ENCODE data around the gene CFAP221.

Gene CFAP221

DNA sequence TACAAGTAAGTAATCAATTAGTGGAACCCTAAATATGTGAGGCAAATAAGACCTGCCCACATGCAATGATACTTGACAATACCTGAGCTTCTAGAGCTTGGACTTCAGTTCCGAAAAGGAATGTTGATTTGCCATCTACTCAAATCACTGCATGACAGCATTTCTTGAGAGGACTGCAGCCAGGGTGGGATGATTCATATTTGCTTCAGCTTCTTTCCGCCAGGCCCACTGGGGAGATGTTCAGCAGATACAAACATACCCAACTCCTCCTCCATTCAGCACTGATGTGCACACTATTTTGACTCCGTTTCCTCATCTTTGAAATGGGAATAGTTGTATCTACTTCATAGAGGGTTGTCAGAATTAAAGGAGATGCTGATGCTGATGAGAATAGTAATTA lies 106.0 kb downstream of the CFAP221 start:
- no peaks in the 10 kb centered on the region for H3K36me3 ChIP-seq (ENCODE audit: control insufficient read depth, insufficient read depth, low read length)
- H3K9ac ChIP-seq (ENCODE audit: low read depth, low read length), result no peak overlapping the region
- no peaks in the 10 kb centered on the region for H3K27me3 ChIP-seq (ENCODE audit: control insufficient read depth, insufficient read depth, low read length)
- no peaks in the 10 kb centered on the region for H3K9me3 ChIP-seq (ENCODE audit: control insufficient read depth, insufficient read depth, low read length)
- no peaks in the 10 kb centered on the region for H3K4me1 ChIP-seq (ENCODE audit: control insufficient read depth, insufficient read depth, low read length)
- no peak overlapping the region for H3K4me3 ChIP-seq (ENCODE audit: low read depth, low read length)

DNA sequence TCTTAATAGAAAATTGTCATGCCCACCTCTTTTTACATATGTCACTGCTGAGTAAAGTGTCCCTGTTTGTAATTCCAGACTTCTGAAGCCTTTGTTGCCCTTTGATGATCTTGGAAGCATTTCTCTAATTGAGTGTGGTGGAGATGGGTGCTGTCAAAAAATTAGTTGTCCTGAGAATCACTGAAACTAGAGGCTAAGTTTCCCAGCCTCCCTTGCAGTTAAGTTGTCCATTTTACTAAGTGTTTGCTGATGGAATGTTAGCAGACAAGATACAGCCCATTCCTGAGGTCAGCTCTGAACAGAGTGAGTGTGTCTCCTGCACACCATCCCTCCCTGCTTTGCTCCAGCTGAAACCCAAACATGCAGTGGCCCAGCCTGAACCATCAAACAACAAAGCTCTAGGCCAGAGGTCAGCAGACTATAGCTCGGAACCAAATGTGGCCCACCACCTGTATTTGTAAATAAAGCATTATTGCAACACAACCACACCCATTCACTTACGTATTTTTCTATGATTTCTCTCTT lies 106.7 kb downstream of the CFAP221 start:
- Histone ChIP-seq H3K36me3 (ENCODE audit: control insufficient read depth, insufficient read depth, low read length) (no peaks in the 10 kb centered on the region), H3K9ac (ENCODE audit: low read depth, low read length) (no peak overlapping the region), H3K27me3 (ENCODE audit: control insufficient read depth, insufficient read depth, low read length) (no peaks in the 10 kb centered on the region), H3K4me1 (ENCODE audit: control insufficient read depth, insufficient read depth, low read length) (no peaks in the 10 kb centered on the region), H3K4me3 (ENCODE audit: low read depth, low read length) (no peak overlapping the region), H3K9me3 (ENCODE audit: control insufficient read depth, insufficient read depth, low read length) (no peaks in the 10 kb centered on the region)

DNA sequence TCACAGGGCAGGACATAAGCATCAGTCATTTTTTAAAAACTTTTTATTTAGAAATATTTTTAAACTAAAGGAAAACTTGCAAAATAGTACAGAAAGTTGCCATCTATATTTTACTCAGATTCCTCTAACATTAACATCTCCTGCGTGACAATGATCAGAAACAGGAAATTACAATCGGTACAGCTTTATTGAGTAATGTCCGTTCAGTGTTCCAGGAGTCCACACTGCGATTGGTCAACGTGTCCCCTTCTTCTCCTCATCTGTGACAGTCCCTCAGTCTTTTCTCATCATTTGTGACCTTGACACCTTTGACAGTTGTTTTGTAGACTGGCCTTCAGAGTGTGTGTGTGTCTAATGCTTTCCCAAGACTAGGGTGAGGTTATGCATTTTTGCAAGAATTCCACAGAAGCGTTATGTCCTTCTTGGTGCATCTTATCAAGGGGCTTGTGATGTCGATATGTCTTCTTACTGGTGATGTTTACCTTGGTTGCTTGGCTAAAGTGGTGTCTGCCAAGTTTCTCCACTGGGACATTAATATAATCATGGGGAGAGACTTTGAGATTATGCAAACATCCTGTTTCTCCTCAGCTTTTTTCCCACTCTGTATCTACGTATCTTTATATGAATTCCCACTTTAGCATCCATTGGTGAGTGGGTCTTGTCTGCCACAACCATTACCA lies 113.4 kb downstream of the CFAP221 start:
- Histone ChIP-seq H3K9ac (ENCODE audit: low read depth, low read length) (no peak overlapping the region), H3K9me3 (ENCODE audit: control insufficient read depth, insufficient read depth, low read length) (no peaks in the 10 kb centered on the region), H3K4me3 (ENCODE audit: low read depth, low read length) (no peak overlapping the region), H3K27me3 (ENCODE audit: control insufficient read depth, insufficient read depth, low read length) (no peaks in the 10 kb centered on the region), H3K36me3 (ENCODE audit: control insufficient read depth, insufficient read depth, low read length) (no peaks in the 10 kb centered on the region), H3K4me1 (ENCODE audit: control insufficient read depth, insufficient read depth, low read length) (no peaks in the 10 kb centered on the region)

DNA sequence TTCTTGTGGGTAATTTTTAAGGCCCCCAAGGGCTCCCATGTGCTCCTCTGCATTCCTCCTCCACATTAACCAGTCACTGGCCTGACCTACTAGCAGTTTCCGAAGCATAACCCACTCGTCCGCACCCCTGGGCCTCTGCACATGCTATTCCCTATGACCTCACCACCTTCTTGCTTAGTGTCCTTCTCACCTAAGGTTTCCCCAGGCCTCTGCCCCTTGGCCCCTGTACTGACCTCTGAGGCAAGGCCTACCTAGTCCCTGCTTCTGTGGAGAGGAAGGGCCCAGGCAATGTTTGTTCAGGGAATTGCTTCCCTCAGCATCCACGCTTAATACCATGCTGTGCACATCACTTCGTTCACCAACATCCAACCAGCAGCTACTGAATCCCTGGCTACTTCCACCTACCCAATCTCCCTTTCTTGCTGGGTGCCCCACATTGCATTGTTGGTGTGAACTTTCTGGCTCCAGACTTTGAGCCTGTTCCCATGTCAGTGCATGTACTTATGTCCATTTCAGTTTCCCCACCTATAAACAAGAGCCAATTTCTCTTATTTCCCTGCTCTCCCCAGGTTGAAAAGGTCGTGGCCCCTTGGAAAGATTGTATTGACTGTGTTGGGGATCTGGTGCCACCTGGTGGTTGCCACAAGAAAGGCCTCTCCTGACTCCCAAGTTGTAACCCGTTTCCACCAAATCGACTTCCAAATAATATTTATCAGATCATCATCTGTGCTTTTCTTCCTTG lies 115.5 kb downstream of the CFAP221 start:
- no peak overlapping the region for H3K9ac ChIP-seq (ENCODE audit: low read depth, low read length)
- H3K9me3 ChIP-seq (ENCODE audit: control insufficient read depth, insufficient read depth, low read length), result no peaks in the 10 kb centered on the region
- H3K27me3 ChIP-seq (ENCODE audit: control insufficient read depth, insufficient read depth, low read length), result no peaks in the 10 kb centered on the region
- no peaks in the 10 kb centered on the region for H3K36me3 ChIP-seq (ENCODE audit: control insufficient read depth, insufficient read depth, low read length)
- no peaks in the 10 kb centered on the region for H3K4me1 ChIP-seq (ENCODE audit: control insufficient read depth, insufficient read depth, low read length)
- H3K4me3 ChIP-seq (ENCODE audit: low read depth, low read length), result no peak overlapping the region

DNA sequence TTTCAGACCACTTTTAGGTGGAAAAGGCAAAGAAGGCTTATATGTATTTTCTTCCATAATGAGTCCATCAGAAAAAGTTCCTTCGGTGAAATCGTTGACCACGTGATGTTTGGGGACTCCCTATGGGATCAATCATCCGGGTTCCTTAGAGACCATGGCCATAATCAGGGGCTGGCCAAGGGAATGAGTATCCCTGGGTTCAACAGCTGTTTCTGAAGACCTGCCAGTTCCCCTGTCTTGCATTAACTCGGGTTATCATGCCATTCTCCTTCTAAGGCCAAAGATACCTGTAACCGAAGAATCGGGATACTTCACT lies 116.1 kb downstream of the CFAP221 start:
- Histone ChIP-seq H3K27me3 (ENCODE audit: control insufficient read depth, insufficient read depth, low read length) (no peaks in the 10 kb centered on the region), H3K9ac (ENCODE audit: low read depth, low read length) (no peak overlapping the region), H3K9me3 (ENCODE audit: control insufficient read depth, insufficient read depth, low read length) (no peaks in the 10 kb centered on the region), H3K36me3 (ENCODE audit: control insufficient read depth, insufficient read depth, low read length) (no peaks in the 10 kb centered on the region), H3K4me1 (ENCODE audit: control insufficient read depth, insufficient read depth, low read length) (no peaks in the 10 kb centered on the region), H3K4me3 (ENCODE audit: low read depth, low read length) (no peak overlapping the region)

DNA sequence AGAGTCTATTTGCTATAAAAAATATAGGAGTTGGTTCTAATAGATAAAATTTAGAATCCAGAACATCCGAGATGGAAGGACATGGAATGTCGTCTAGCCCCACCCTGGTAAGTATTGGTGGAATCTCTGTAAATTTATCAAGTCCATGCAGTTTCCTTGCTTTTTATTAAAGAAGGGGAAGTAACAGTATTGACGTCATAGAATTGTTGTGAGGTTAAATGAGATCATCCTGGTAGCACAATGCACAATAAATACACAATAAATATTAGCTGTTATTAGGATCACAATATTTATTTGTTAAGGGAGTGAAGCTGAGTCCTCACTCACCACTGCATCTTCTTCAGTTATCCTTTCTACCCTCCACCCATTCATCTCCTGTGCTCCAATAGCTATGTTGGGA lies 118.0 kb downstream of the CFAP221 start:
- Histone ChIP-seq H3K36me3 (ENCODE audit: control insufficient read depth, insufficient read depth, low read length) (no peaks in the 10 kb centered on the region), H3K4me1 (ENCODE audit: control insufficient read depth, insufficient read depth, low read length) (no peaks in the 10 kb centered on the region), H3K4me3 (ENCODE audit: low read depth, low read length) (no peak overlapping the region), H3K9me3 (ENCODE audit: control insufficient read depth, insufficient read depth, low read length) (no peaks in the 10 kb centered on the region), H3K27me3 (ENCODE audit: control insufficient read depth, insufficient read depth, low read length) (no peaks in the 10 kb centered on the region), H3K9ac (ENCODE audit: low read depth, low read length) (no peak overlapping the region)

DNA sequence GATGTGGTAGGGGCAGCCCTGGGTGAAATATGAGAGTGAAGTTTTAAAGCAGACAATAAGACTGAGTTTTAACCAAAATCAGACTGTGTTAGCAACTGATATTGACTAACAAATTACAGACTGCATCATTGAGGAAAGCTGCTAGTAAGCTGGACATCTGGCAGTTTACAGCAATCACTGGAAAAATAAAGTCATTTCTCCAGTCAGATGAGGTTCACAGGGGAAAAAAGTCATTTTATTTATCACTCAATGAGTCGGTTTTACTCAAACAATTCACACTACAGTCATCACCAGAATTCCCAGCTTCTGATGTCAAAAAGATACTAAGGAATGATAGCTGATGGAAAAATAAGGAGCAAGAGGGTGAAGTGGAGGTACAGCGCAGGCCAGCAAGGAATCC lies 124.3 kb downstream of the CFAP221 start:
- Histone ChIP-seq H3K4me3 (ENCODE audit: low read depth, low read length) (no peak overlapping the region), H3K9ac (ENCODE audit: low read depth, low read length) (no peak overlapping the region)

DNA sequence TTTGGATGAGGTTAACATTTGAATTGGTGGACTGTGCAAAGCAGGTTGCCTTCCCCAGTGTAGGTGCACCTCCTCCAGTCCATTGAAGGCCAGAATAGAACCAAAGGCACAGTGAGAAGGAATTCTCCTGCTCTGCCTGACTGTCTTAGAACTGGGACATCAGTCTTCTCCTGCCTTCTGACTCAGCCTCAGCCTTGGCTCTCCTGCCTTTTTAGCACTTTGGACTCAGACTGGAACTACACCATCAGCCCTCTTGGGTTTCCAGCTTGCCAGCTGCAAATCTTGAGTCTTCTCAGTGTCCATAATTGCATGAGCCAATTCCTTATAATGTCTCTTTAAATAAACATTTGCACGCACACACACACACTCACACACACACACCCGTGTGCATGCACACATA lies 126.8 kb downstream of the CFAP221 start:
- H3K9me3 ChIP-seq (ENCODE audit: control insufficient read depth, insufficient read depth, low read length), result no peaks in the 10 kb centered on the region
- H3K27me3 ChIP-seq (ENCODE audit: control insufficient read depth, insufficient read depth, low read length), result no peaks in the 10 kb centered on the region
- H3K4me1 ChIP-seq (ENCODE audit: control insufficient read depth, insufficient read depth, low read length), result peaks cover 14% of the 10 kb centered on the region
- H3K9ac ChIP-seq (ENCODE audit: low read depth, low read length), result no peak overlapping the region
- H3K36me3 ChIP-seq (ENCODE audit: control insufficient read depth, insufficient read depth, low read length), result no peaks in the 10 kb centered on the region
- H3K4me3 ChIP-seq (ENCODE audit: low read depth, low read length), result no peak overlapping the region

More for the DNA sequence above, 124.3 kb downstream of the CFAP221 start:
- Histone ChIP-seq H3K9me3 (ENCODE audit: control insufficient read depth, insufficient read depth, low read length) (no peaks in the 10 kb centered on the region), H3K27me3 (ENCODE audit: control insufficient read depth, insufficient read depth, low read length) (no peaks in the 10 kb centered on the region), H3K36me3 (ENCODE audit: control insufficient read depth, insufficient read depth, low read length) (no peaks in the 10 kb centered on the region), H3K4me1 (ENCODE audit: control insufficient read depth, insufficient read depth, low read length) (peaks cover 14% of the 10 kb centered on the region)

DNA sequence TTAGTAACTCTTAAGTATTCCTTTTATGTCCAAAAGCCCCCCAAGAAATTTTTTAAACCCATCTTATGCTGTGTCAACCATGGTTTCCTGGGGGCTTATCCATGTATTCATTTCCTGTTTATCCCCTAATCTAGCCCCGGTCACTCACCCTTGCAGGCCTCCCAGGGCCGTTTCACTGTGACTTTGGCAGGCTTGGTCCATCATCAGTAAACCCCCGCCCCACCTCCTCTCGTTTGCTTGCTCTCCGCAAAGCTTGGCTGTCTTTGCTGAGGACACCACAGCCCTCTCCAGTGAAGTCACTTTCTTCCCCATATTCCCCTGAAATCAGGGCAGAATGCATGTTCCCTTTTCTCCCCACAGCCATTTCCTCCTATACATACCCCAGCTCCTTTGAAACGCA lies 127.5 kb downstream of the CFAP221 start:
- H3K36me3 ChIP-seq (ENCODE audit: control insufficient read depth, insufficient read depth, low read length), result no peaks in the 10 kb centered on the region
- H3K4me1 ChIP-seq (ENCODE audit: control insufficient read depth, insufficient read depth, low read length), result peaks cover 14% of the 10 kb centered on the region
- no peak overlapping the region for H3K9ac ChIP-seq (ENCODE audit: low read depth, low read length)
- H3K9me3 ChIP-seq (ENCODE audit: control insufficient read depth, insufficient read depth, low read length), result no peaks in the 10 kb centered on the region
- no peaks in the 10 kb centered on the region for H3K27me3 ChIP-seq (ENCODE audit: control insufficient read depth, insufficient read depth, low read length)
- no peak overlapping the region for H3K4me3 ChIP-seq (ENCODE audit: low read depth, low read length)

DNA sequence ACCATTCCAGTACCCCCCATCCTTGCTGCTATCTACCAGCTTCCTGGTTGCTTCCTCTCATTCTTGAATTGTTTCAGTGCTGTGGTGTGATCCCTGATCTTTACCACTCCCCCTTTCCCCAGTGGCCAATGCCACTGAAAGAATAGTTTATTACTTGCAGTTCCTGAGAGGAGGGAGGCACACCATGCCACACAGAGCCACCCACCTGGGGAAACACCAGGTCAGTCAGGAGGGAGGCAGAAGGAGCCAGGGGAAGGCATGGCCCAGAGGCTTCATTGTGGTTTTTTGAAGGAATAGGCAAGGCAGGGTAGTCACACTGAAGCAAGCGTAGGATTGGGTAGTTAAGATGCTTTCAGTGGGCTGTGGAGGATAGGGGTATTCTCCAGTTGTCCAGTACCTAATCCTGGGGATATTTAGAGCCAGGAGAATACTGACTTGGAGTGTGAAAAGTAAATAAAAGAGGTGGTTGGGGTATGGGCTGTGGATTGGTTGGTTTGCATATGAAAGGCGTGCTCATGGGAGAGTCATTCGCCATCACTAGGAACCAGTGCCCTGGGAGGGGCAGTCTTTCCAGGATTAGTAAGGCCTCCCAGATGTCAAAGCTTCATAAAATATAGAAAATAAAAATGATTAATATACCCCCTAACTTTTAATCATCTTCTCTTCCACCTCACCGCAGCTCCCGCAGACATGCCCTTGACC lies 128.1 kb downstream of the CFAP221 start:
- H3K27me3 ChIP-seq (ENCODE audit: control insufficient read depth, insufficient read depth, low read length), result no peaks in the 10 kb centered on the region
- H3K36me3 ChIP-seq (ENCODE audit: control insufficient read depth, insufficient read depth, low read length), result no peaks in the 10 kb centered on the region
- H3K4me3 ChIP-seq (ENCODE audit: low read depth, low read length), result no peak overlapping the region
- H3K9ac ChIP-seq (ENCODE audit: low read depth, low read length), result no peak overlapping the region
- H3K9me3 ChIP-seq (ENCODE audit: control insufficient read depth, insufficient read depth, low read length), result no peaks in the 10 kb centered on the region
- H3K4me1 ChIP-seq (ENCODE audit: control insufficient read depth, insufficient read depth, low read length), result peaks cover 14% of the 10 kb centered on the region

DNA sequence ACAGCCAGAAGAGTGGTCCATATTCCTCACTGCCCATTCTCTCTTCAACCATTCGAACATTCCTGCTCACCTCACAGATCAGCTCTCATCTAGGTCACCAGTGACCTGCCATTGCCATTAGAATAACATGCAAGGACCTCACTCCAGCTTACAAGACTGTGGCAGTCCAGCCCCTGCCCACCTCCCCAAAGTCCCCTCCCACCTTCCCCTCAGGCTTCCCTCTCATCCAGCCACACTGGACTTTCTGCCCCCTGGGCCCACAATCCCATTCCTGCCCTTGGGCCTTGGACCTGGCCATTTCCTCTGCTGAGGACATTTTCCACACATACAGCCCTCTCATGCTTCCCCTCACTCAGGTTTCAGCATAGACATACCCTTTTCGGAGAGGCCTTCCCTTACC lies 129.5 kb downstream of the CFAP221 start:
- no peak overlapping the region for H3K9ac ChIP-seq (ENCODE audit: low read depth, low read length)
- H3K36me3 ChIP-seq (ENCODE audit: control insufficient read depth, insufficient read depth, low read length), result no peaks in the 10 kb centered on the region

More for the DNA sequence above, 129.5 kb downstream of the CFAP221 start:
- Histone ChIP-seq H3K27me3 (ENCODE audit: control insufficient read depth, insufficient read depth, low read length) (no peaks in the 10 kb centered on the region), H3K4me1 (ENCODE audit: control insufficient read depth, insufficient read depth, low read length) (peaks cover 14% of the 10 kb centered on the region), H3K9me3 (ENCODE audit: control insufficient read depth, insufficient read depth, low read length) (no peaks in the 10 kb centered on the region), H3K4me3 (ENCODE audit: low read depth, low read length) (no peak overlapping the region)
